ENCODE results near the gene CNTF. TPM values are rescaled to one million over a fixed set of nuclear protein-coding genes. Genes with fewer than 3 reads are reported as not detected.
A peak's percentile ranks its signal among the peaks of the same experiment; 100 is the strongest.

Gene CNTF
- total RNA-seq, 1 donor from 2014 or later: 3.9 TPM

DNA sequence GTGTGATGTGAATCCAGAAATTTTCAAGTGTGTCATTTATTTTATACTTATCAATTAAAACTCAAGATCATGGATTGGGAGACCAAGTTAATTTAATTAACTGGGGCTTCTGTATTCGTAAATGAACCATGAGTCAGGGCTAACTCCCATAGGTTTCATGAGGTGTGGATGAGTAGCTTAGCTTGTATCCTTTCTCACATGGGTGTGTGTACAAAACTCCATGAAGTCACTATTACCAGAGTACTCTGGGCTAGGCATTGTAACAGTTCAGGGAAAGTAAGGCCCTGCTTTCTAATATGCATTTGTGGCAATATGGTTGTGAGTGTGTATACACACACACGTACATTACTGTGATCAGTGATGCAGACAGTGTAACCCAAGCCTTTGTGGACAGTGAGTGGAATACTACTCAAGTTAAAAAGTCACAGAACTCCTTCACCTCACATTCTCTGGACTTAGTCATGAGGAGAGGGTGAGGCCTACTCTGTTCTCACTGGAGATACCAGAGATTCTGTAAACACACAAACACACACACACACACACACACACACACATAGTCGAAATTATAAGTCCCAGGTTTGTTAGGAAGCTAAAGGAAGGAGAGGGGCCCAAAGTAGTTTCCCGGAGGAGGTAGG lies 3.5 kb downstream of the CNTF start:
- ChIA-PET CTCF (interaction anchor here (0.9 to 1.1 kb wide), 2 partner anchors 19 to 20 kb away, joined by 3 to 4 read pairs; no protein-coding TSS in a partner anchor), POLR2A (no interaction called here)
- Mint-ChIP-seq H3K4me1 (peaks cover 22% of the 10 kb centered on the region), H3K4me3 (no peak overlapping the region), H3K9me3 (no peaks in the 10 kb centered on the region), H3K36me3 (ENCODE audit: low read depth) (peaks cover 39% of the 10 kb centered on the region), H3K27me3 (no peaks in the 10 kb centered on the region), H3K27ac (no peak overlapping the region)
- TF ChIP-seq, protein P1, sequence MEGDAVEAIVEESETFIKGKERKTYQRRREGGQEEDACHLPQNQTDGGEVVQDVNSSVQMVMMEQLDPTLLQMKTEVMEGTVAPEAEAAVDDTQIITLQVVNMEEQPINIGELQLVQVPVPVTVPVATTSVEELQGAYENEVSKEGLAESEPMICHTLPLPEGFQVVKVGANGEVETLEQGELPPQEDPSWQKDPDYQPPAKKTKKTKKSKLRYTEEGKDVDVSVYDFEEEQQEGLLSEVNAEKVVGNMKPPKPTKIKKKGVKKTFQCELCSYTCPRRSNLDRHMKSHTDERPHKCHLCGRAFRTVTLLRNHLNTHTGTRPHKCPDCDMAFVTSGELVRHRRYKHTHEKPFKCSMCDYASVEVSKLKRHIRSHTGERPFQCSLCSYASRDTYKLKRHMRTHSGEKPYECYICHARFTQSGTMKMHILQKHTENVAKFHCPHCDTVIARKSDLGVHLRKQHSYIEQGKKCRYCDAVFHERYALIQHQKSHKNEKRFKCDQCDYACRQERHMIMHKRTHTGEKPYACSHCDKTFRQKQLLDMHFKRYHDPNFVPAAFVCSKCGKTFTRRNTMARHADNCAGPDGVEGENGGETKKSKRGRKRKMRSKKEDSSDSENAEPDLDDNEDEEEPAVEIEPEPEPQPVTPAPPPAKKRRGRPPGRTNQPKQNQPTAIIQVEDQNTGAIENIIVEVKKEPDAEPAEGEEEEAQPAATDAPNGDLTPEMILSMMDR (IDR thresholded peaks at IDR 0.05): no peak
- intact Hi-C loops (cut with micrococcal nuclease): no loop called here
- no peak for ATAC-seq (ENCODE audit: low read depth)
- DNase-seq: no peak

DNA sequence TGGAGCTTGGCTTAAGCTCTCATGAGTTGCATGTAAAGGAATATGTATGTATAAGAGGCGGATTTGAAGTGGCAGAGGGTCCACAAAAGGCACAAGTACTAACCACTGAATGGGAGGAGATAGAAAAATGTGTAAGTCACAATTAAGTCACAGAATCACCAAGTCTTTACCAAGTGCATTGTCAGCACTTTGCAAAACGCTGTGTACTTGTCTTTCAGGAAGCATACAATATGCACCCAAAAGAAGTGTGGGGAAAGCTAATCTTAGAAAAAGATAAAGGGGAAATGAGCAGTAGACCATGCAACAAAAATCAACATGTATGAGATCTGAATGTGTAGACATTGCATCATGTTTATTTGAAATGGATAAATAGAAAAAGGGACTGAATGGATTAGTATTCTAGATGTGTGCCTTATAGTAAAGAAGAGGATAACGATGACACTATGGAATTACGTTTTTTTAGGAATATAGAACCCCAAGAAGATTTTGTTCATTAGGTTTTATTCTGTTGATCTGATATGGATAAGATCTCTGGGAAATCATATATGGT lies 4.5 kb downstream of the CNTF start:
- DNase-seq (no peak), ATAC-seq (ENCODE audit: low read depth) (no peak)
- CTCF ChIA-PET: interaction anchor here (0.9 to 4.9 kb wide), 3 partner anchors 19 to 59 kb away, joined by 3 to 63 read pairs (median 4); no protein-coding TSS in a partner anchor
- Mint-ChIP-seq H3K4me3 (no peak overlapping the region), H3K27me3 (no peaks in the 10 kb centered on the region), H3K36me3 (ENCODE audit: low read depth) (peaks cover 35% of the 10 kb centered on the region), H3K4me1 (peaks cover 22% of the 10 kb centered on the region), H3K27ac (peak overlapping the region; percentile 4), H3K9me3 (no peaks in the 10 kb centered on the region)
- intact Hi-C loops (cut with micrococcal nuclease): no loop called here
- POLR2A ChIA-PET: interaction anchor here (1.0 kb wide), 1 partner anchor 48 kb away, joined by 5 read pairs; the partner anchor contains the start of gene ZFP91
- TF ChIP-seq, protein P1 (IDR thresholded peaks at IDR 0.05): no peak

DNA sequence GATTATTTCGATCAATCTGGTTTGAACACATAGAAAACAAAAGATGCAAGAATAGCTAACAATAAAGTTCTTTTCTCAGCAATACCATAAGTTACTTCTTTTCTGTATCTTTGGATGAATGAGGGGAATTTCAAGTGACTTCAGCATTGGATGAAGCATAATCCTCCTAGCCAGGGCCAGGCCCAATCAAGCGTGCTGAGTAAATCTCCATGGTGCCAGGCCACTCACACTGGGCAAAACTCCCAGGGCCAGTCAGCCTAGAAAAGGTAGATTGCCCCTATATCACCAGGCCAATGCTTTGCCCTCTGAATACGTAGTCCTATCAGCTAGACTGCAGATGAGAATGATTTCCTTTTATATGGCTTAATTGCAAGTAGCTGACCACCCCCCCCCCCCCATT lies 6.0 kb downstream of the CNTF start:
- intact Hi-C loops (cut with micrococcal nuclease): no loop called here
- ATAC-seq (ENCODE audit: low read depth): no peak

DNA sequence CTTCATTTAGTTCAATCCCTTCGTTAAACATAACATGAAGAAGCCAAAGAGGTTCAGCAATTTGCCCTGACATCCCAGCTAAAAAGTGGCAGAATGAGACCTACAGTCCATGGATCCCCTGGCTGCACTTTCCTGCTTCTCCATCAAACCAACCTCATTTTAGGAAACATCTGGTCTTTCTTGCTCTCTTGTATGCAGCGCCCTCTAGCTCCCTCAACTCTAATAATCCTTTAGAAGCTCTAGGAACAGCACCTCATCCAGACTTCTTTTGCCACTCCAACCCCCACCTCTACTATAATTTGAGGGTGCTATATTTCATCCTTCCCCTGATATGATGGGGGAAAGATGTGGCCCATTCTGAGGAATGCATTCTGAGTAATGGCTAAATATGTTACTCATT lies 7.4 kb downstream of the CNTF start:
- POLR2A ChIA-PET: interaction anchor here (0.7 to 2.7 kb wide), 4 partner anchors 24 to 62 kb away, joined by 3 to 10 read pairs (median 6); partner anchors contain the start of gene LPXN
- no peak for ATAC-seq (ENCODE audit: low read depth)
- intact Hi-C loops (cut with micrococcal nuclease): loop anchor here (1.0 kb wide), 1 partner anchor 62 kb away; no protein-coding TSS in a partner anchor

More for the DNA sequence above, 6.0 kb downstream of the CNTF start:
- H3K27me3 Mint-ChIP-seq: no peaks in the 10 kb centered on the region
- ChIA-PET CTCF (interaction anchor here (1.4 to 4.9 kb wide), 4 partner anchors 16 to 828 kb away, joined by 3 to 63 read pairs (median 8); no protein-coding TSS in a partner anchor), POLR2A (interaction anchor here (1.9 to 2.7 kb wide), 2 partner anchors 51 to 61 kb away, joined by 9 to 10 read pairs; no protein-coding TSS in a partner anchor)
- no peaks in the 10 kb centered on the region for H3K9me3 Mint-ChIP-seq
- peaks cover 21% of the 10 kb centered on the region for H3K36me3 Mint-ChIP-seq (ENCODE audit: low read depth)
- TF ChIP-seq, protein P1 (IDR thresholded peaks at IDR 0.05): no peak
- peaks cover 22% of the 10 kb centered on the region for H3K4me1 Mint-ChIP-seq
- no peak overlapping the region for H3K4me3 Mint-ChIP-seq
- no peak for DNase-seq
- no peak overlapping the region for H3K27ac Mint-ChIP-seq

More for the DNA sequence above, 7.4 kb downstream of the CNTF start:
- CTCF ChIA-PET: interaction anchor here (0.6 to 4.9 kb wide), 20 partner anchors 9 to 528 kb away, joined by 3 to 63 read pairs (median 4); no protein-coding TSS in a partner anchor
- peaks cover 22% of the 10 kb centered on the region for H3K4me1 Mint-ChIP-seq
- no peaks in the 10 kb centered on the region for H3K9me3 Mint-ChIP-seq
- H3K36me3 Mint-ChIP-seq (ENCODE audit: low read depth): peaks cover 9% of the 10 kb centered on the region
- H3K27me3 Mint-ChIP-seq: no peaks in the 10 kb centered on the region
- no peak overlapping the region for H3K4me3 Mint-ChIP-seq
- TF ChIP-seq, protein P1 (IDR thresholded peaks at IDR 0.05): no peak
- DNase-seq: no peak
- H3K27ac Mint-ChIP-seq: no peak overlapping the region

Measured in activated B cell treated with CpG ODN at 0.5 μM for 24 hours (primary cell).